ENCODE measurements around the gene MKNK2.

Gene MKNK2

GRCh38 chr19:2026770-2027169, 24.3 kb downstream of the MKNK2 start:
- no peak for DNase-seq

GRCh38 chr19:2022289-2022688, 28.8 kb downstream of the MKNK2 start:
- DNase-seq = no peak

- DNase-seq = no peak
Observed at GRCh38 chr19:2021453-2022140, 29.4 kb downstream of the MKNK2 start.

- DNase-seq = no peak
Observed at GRCh38 chr19:2018752-2019151, 32.3 kb downstream of the MKNK2 start.

- peak; percentile 38 to 77 for DNase-seq
Observed at GRCh38 chr19:2016041-2016807, 34.8 kb downstream of the MKNK2 start.

- peak in 1 of 2 experiments; percentile 56 for DNase-seq
Observed at GRCh38 chr19:2015608-2015950, 35.5 kb downstream of the MKNK2 start, which contains the start of gene BTBD2. BTBD2 (minus strand) TSS chr19:2015714; CDS start chr19:2015703, 11 bp downstream.

- DNase-seq = peak in 1 of 2 experiments; percentile 26
Observed at GRCh38 chr19:2014731-2015607, 36.1 kb downstream of the MKNK2 start.

- DNase-seq = no peak
Observed at GRCh38 chr19:2014131-2014571, 36.9 kb downstream of the MKNK2 start.

GRCh38 chr19:2013683-2013961, 37.4 kb downstream of the MKNK2 start:
- no peak for DNase-seq

- DNase-seq = no peak
Observed at GRCh38 chr19:2012941-2013682, 37.9 kb downstream of the MKNK2 start.

GRCh38 chr19:2011169-2011568, 39.9 kb downstream of the MKNK2 start:
- DNase-seq = no peak

GRCh38 chr19:2010135-2010668, 40.8 kb downstream of the MKNK2 start:
- no peak for DNase-seq

- no peak for DNase-seq
Observed at GRCh38 chr19:2003874-2004273, 47.2 kb downstream of the MKNK2 start.

GRCh38 chr19:1999856-2000515, 51.1 kb downstream of the MKNK2 start:
- DNase-seq = no peak

GRCh38 chr19:1998712-1999708, 52.0 kb downstream of the MKNK2 start:
- DNase-seq = no peak

GRCh38 chr19:1997353-1998233, 53.5 kb downstream of the MKNK2 start:
- DNase-seq = no peak

- DNase-seq = peak in 1 of 2 experiments; percentile 43
Observed at GRCh38 chr19:1992759-1993260, 58.2 kb downstream of the MKNK2 start.

GRCh38 chr19:1991018-1991913, 59.8 kb downstream of the MKNK2 start:
- DNase-seq = no peak
